Smooth muscle cell (in vitro differentiated cells): Measurements from ENCODE around the gene ERFL. TPM values are rescaled to one million over a fixed set of nuclear protein-coding genes. Genes with fewer than 3 reads are reported as not detected.

Experiments
- DNase-seq: peaks from one replicate; lab custom pipeline; 2025; ENCODE audit not compliant: unreplicated experiment; lab: John Stamatoyannopoulos, UW
- H2AFZ ChIP-seq: fragments of 200-600 bp; sonication (generic); 2 replicates; pipeline ENCODE4 v1.6.0; 2016; ENCODE audit warnings: antibody characterized with exemption, low read depth, mild to moderate bottlenecking
- H3F3A ChIP-seq: fragments of 200-600 bp; sonication (generic); 2 replicates; pipeline ENCODE4 v1.6.0; 2017; ENCODE audit warnings: antibody characterized with exemption, low read depth
- H3K27ac ChIP-seq: fragments of 200-600 bp; sonication (generic); 2 replicates; pipeline ENCODE4 v1.5.1; 2016; ENCODE audit warnings: low read depth, mild to moderate bottlenecking
- H3K27me3 ChIP-seq: fragments of 200-600 bp; sonication (generic); 2 replicates; pipeline ENCODE4 v1.6.1; 2016; ENCODE audit warnings: low read depth, mild to moderate bottlenecking
- H3K36me3 ChIP-seq: fragments of 200-600 bp; sonication (generic); 2 replicates; pipeline ENCODE4 v1.5.1; 2016; ENCODE audit warnings: low read depth
- H3K4me1 ChIP-seq: fragments of 200-600 bp; sonication (generic); 2 replicates; pipeline ENCODE4 v1.5.1; 2016; ENCODE audit warnings: low read depth
- H3K4me2 ChIP-seq: fragments of 200-600 bp; sonication (generic); 2 replicates; pipeline ENCODE4 v1.6.0; 2016; ENCODE audit warnings: mild to moderate bottlenecking
- H3K4me3 ChIP-seq: fragments of 200-600 bp; sonication (generic); 2 replicates; pipeline ENCODE4 v1.5.1; 2016; ENCODE audit warnings: mild to moderate bottlenecking
- H3K79me2 ChIP-seq: fragments of 200-600 bp; sonication (generic); 2 replicates; pipeline ENCODE4 v1.6.0; 2016; ENCODE audit warnings: low read depth, mild to moderate bottlenecking
- H3K9ac ChIP-seq: fragments of 200-600 bp; sonication (generic); 2 replicates; pipeline ENCODE4 v1.6.0; 2016; ENCODE audit warnings: low read depth
- H3K9me3 ChIP-seq: fragments of 200-600 bp; sonication (generic); replicated peaks from 2 replicates; pipeline ENCODE4 v1.5.1; 2016; ENCODE audit warnings: low read depth
- H4K20me1 ChIP-seq: fragments of 200-600 bp; sonication (generic); 2 replicates; pipeline ENCODE4 v1.6.0; 2016; ENCODE audit warnings: low read depth
- CTCF ChIP-seq: fragments of 200-600 bp; sonication (generic); IDR thresholded peaks from 2 replicates; pipeline ENCODE4 v1.5.1; 2017; ENCODE audit warnings: borderline replicate concordance, mild to moderate bottlenecking, antibody characterized with exemption; ENCODE audit not compliant: insufficient read depth, poor library complexity, severe bottlenecking
- WGBS: methylation state at CpG from one replicate; pipeline ENCODE4 v1.1.7; 2016; ENCODE audit warnings: low lambda C conversion rate; 5-methylcytosine and 5-hydroxymethylcytosine counted together
- microRNA-seq: library from miRNA; unstranded; fragments of <30 nt; microRNA quantifications from one replicate; pipeline ENCODE4, GENCODE V29; 2016; ENCODE audit warnings: borderline number of aligned reads
- polyA plus RNA-seq: library from polyadenylated mRNA; unstranded; fragments of >200 nt; fragmentation: Nextera tagmentation; extraction: Ambion mirVana; gene quantifications from 2 replicates; pipeline ENCODE4 v1.2.1, GENCODE V29; 2016
- small RNA-seq: library from RNA; depleted of rRNA; stranded (forward); fragments of <200 nt; gene quantifications from one replicate; pipeline ENCODE3, GENCODE V24; 2014
- total RNA-seq: library from RNA; depleted of rRNA; stranded (reverse); fragments of >200 nt; gene quantifications from 2 replicates; pipeline ENCODE4 v1.2.3, GENCODE V29; 2014

ERFL gene
- total and polyA plus RNA-seq, 2 experiments from 2014 or later, result 0.09 TPM

- Histone ChIP-seq H3K9me3 (no peaks in the 10 kb centered on the region), H3K4me3 (peak overlapping the region; percentile 46), H3K27me3 (peaks cover 5% of the 10 kb centered on the region), H4K20me1 (peaks cover 38% of the 10 kb centered on the region), H3K36me3 (peaks cover 5% of the 10 kb centered on the region), H3F3A (peaks cover 5% of the 10 kb centered on the region), H2AFZ (no peak overlapping the region), H3K79me2 (peaks cover 42% of the 10 kb centered on the region), H3K9ac (no peak overlapping the region), H3K4me1 (peaks cover 21% of the 10 kb centered on the region), H3K27ac (peak overlapping the region; percentile 31), H3K4me2 (peak overlapping the region; percentile 82)
- WGBS, result 4% methylated on average over 8 of the region's 8 CpGs
- no peak for DNase-seq
- no peak for TF ChIP-seq CTCF
Observed at GRCh38 chr19:41859213-41859617, 69.0 kb downstream of the ERFL start.

Small RNA genes lying within 50 kb of the gene (microRNA-seq; reads per million reads assigned to microRNA genes)
- gene MIR6797, result 1.8 reads per million

Small RNA genes lying within 50 kb of the gene (small RNA-seq; reads per million reads assigned to genes)
- gene MIR6797, result 0.16 reads per million

Other genes starting within 250 kb of the ERFL start
- not detected in 2 replicates for gene CEACAM7, start 240.2 kb downstream of the ERFL start, total RNA-seq
- not detected in 2 replicates for gene CEACAM7, start 240.2 kb downstream of the ERFL start, polyA plus RNA-seq
- gene CEACAM5, start 219.8 kb downstream of the ERFL start, total RNA-seq, result not detected in 2 replicates
- gene CEACAM5, start 219.8 kb downstream of the ERFL start, polyA plus RNA-seq, result not detected in 2 replicates
- not detected in 2 replicates for gene CEACAM6, start 172.9 kb downstream of the ERFL start, total RNA-seq
- not detected in 2 replicates for gene CEACAM6, start 172.9 kb downstream of the ERFL start, polyA plus RNA-seq
- not detected in 2 replicates for gene CEACAM3, start 131.9 kb downstream of the ERFL start, total RNA-seq
- not detected in 2 replicates for gene CEACAM3, start 131.9 kb downstream of the ERFL start, polyA plus RNA-seq
- gene LYPD4, start 83.8 kb downstream of the ERFL start, total RNA-seq, result not detected in 2 replicates
- not detected in 2 replicates for gene LYPD4, start 83.8 kb downstream of the ERFL start, polyA plus RNA-seq
- gene DMRTC2, start 83.4 kb downstream of the ERFL start, total RNA-seq, result not detected in 2 replicates
- not detected in 2 replicates for gene DMRTC2, start 83.4 kb downstream of the ERFL start, polyA plus RNA-seq
- 970 and 1,345 TPM in 2 replicates for gene RPS19, start 68.2 kb downstream of the ERFL start, total RNA-seq
- gene RPS19, start 68.2 kb downstream of the ERFL start, polyA plus RNA-seq, result 2,105 and 2,361 TPM in 2 replicates
- not detected in 2 replicates for gene CD79A, start 51.2 kb downstream of the ERFL start, total RNA-seq
- gene CD79A, start 51.2 kb downstream of the ERFL start, polyA plus RNA-seq, result 0.28 and 0.41 TPM in 2 replicates
- gene ARHGEF1, start 45.3 kb downstream of the ERFL start, total RNA-seq, result 24.2 and 24.3 TPM in 2 replicates
- gene ARHGEF1, start 45.3 kb downstream of the ERFL start, polyA plus RNA-seq, result 69.6 and 78.6 TPM in 2 replicates
- 254 and 304 TPM in 2 replicates for gene RABAC1, start 30.9 kb upstream of the ERFL start, total RNA-seq
- gene RABAC1, start 30.9 kb upstream of the ERFL start, polyA plus RNA-seq, result 532 and 581 TPM in 2 replicates
- gene ATP1A3, start 65.8 kb upstream of the ERFL start, total RNA-seq, result not detected in 2 replicates
- gene ATP1A3, start 65.8 kb upstream of the ERFL start, polyA plus RNA-seq, result not detected in 2 replicates
- gene GRIK5, start 141.8 kb upstream of the ERFL start, total RNA-seq, result 0.58 and 2.0 TPM in 2 replicates
- gene GRIK5, start 141.8 kb upstream of the ERFL start, polyA plus RNA-seq, result 0.67 and 1.9 TPM in 2 replicates
- 8.9 and 13.6 TPM in 2 replicates for gene ZNF574, start 147.7 kb upstream of the ERFL start, total RNA-seq
- 20.5 and 22.9 TPM in 2 replicates for gene ZNF574, start 147.7 kb upstream of the ERFL start, polyA plus RNA-seq
- 0.58 and 0.99 TPM in 2 replicates for gene POU2F2, start 204.0 kb upstream of the ERFL start, total RNA-seq
- 6.3 and 8.6 TPM in 2 replicates for gene POU2F2, start 204.0 kb upstream of the ERFL start, polyA plus RNA-seq